22Rv1 (cell line): Measurements from ENCODE around the gene MEG3.

ENCODE experiments used
- H3K27ac ChIP-seq: fragments of 450-650 bp; 2 replicates; pipeline ENCODE4 v1.5.1; 2017
- CTCF ChIP-seq: fragments of 450-650 bp; IDR thresholded peaks from 2 replicates; pipeline ENCODE4 v1.5.1; 2017; ENCODE audit warnings: mild to moderate bottlenecking
- ZFX ChIP-seq: fragments of 450-650 bp; IDR thresholded peaks from 2 replicates; pipeline ENCODE4 v1.6.1; 2017; ENCODE audit warnings: antibody characterized with exemption, borderline replicate concordance

The MEG3 gene

GRCh38 chr14:100825713-100826331 lies at the start of gene MEG3:
TSS of gene MEG3 (plus strand) at chr14:100826118.
- no peak for TF ChIP-seq CTCF
- no peak within 1 kb of the TSS for H3K27ac ChIP-seq

GRCh38 chr14:100776681-100777365 lies 49.1 kb upstream of the MEG3 start:
- no peak overlapping the region for H3K27ac ChIP-seq
- TF ChIP-seq ZFX (no peak), CTCF (no peak)

- no peak overlapping the region for H3K27ac ChIP-seq
- TF ChIP-seq ZFX: no peak
- TF ChIP-seq CTCF: no peak
Measured at GRCh38 chr14:100777366-100777817, 48.5 kb upstream of the MEG3 start.

GRCh38 chr14:100777818-100778525 lies 47.9 kb upstream of the MEG3 start:
- TF ChIP-seq ZFX (no peak), CTCF (no peak)

GRCh38 chr14:100778526-100778882 lies 47.4 kb upstream of the MEG3 start:
- H3K27ac ChIP-seq: no peak overlapping the region
- TF ChIP-seq ZFX (no peak), CTCF (no peak)

More at GRCh38 chr14:100777818-100778525, 47.9 kb upstream of the MEG3 start:
- H3K27ac ChIP-seq: no peak overlapping the region

GRCh38 chr14:100778951-100779690 lies 46.8 kb upstream of the MEG3 start:
- TF ChIP-seq CTCF (no peak), ZFX (no peak)
- H3K27ac ChIP-seq: no peak overlapping the region
